ENCODE data around the gene ACTL8. TPM values are rescaled to one million over a fixed set of nuclear protein-coding genes. Genes with fewer than 3 reads are reported as not detected.

Gene ACTL8
- total and polyA plus RNA-seq, 12 donors = not detected

GRCh38 chr1:17795081-17795809, 40.1 kb downstream of the ACTL8 start:
- intact Hi-C loops (cut with DNase I) = no loop called here
- Histone ChIP-seq H3K27me3 (peaks cover 0 to 58% (median 30%) of the 10 kb centered on the region in 7 donors), H3K36me3 (no peaks in the 10 kb centered on the region), H3K9me3 (no peaks in the 10 kb centered on the region), H3K4me1 (peaks cover 0 to 5% (median 0%) of the 10 kb centered on the region in 9 donors), H3K4me3 (no peak overlapping the region), H3K27ac (no peak overlapping the region)
- TF ChIP-seq, protein P1, sequence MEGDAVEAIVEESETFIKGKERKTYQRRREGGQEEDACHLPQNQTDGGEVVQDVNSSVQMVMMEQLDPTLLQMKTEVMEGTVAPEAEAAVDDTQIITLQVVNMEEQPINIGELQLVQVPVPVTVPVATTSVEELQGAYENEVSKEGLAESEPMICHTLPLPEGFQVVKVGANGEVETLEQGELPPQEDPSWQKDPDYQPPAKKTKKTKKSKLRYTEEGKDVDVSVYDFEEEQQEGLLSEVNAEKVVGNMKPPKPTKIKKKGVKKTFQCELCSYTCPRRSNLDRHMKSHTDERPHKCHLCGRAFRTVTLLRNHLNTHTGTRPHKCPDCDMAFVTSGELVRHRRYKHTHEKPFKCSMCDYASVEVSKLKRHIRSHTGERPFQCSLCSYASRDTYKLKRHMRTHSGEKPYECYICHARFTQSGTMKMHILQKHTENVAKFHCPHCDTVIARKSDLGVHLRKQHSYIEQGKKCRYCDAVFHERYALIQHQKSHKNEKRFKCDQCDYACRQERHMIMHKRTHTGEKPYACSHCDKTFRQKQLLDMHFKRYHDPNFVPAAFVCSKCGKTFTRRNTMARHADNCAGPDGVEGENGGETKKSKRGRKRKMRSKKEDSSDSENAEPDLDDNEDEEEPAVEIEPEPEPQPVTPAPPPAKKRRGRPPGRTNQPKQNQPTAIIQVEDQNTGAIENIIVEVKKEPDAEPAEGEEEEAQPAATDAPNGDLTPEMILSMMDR (IDR thresholded peaks at IDR 0.05) = no peak
- ATAC-seq = no peak
- no peak for DNase-seq
- 61 to 68% methylated on average over 15 of the region's 15 CpGs for WGBS, 2 donors

- H3K4me1 ChIP-seq = peaks cover 0 to 5% (median 0%) of the 10 kb centered on the region in 9 donors
- no peaks in the 10 kb centered on the region for H3K9me3 ChIP-seq
- peaks cover 0 to 58% (median 30%) of the 10 kb centered on the region in 7 donors for H3K27me3 ChIP-seq
- TF ChIP-seq, protein P1 (IDR thresholded peaks at IDR 0.05) = no peak
- H3K4me3 ChIP-seq = no peak overlapping the region
- ATAC-seq = no peak
- no peaks in the 10 kb centered on the region for H3K36me3 ChIP-seq
- WGBS, 2 donors = 74% methylated on average over 10 of the region's 10 CpGs
- intact Hi-C loops (cut with DNase I) = no loop called here
- DNase-seq = no peak
- no peak overlapping the region for H3K27ac ChIP-seq
Observed at GRCh38 chr1:17795836-17796645, 40.9 kb downstream of the ACTL8 start.

DNA sequence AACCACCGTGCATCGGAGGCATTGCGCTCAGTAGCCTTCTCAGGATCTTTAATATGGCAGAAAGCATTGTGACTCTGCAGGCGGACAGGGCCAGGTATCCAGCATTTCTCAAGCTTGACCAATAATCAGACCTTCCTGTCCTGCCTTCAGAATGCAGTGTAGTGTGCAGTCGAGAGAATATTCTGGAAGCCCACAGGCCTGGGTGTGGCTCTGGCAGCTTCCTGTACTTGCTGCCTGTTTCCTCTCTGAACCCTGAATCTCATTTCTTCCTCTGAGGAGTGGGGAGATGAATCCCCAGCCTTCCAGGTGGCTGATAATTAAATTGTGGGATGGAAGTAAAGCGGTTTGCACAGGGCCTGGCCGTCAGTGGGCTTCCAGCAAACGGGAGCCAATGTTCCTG, 42.3 kb downstream of the ACTL8 start:
- intact Hi-C loops (cut with DNase I) = no loop called here
- DNase-seq (no peak), ATAC-seq (no peak)
- 63 to 67% methylated on average over 8 of the region's 8 CpGs for WGBS, 2 donors
- TF ChIP-seq, protein P1 (IDR thresholded peaks at IDR 0.05) = no peak
- Histone ChIP-seq H3K36me3 (no peaks in the 10 kb centered on the region), H3K4me3 (no peak overlapping the region), H3K27me3 (peaks cover 0 to 53% (median 29%) of the 10 kb centered on the region in 7 donors), H3K4me1 (no peaks in the 10 kb centered on the region), H3K9me3 (no peaks in the 10 kb centered on the region), H3K27ac (no peak overlapping the region)

DNA sequence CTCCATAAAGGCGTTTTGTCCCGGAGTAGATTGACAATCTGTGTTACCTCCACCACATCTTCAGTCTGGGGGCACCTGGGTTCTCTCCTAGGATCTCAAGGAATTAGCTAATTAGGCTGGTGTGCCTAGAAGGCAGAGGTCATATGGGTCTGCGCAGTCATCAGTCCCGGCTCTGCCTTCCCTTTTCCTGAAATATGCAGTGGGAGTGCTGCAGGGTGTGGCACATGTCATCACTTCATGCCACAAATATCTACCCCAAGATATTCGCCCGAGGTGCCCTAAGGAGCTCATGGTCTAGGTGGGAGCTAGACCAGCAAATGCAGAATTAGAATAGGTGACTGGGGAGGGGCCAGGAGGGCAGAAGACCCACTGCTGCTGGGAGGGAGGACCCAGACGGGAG, 42.9 kb downstream of the ACTL8 start:
- intact Hi-C loops (cut with DNase I) = no loop called here
- Histone ChIP-seq H3K4me3 (no peak overlapping the region), H3K27ac (no peak overlapping the region), H3K27me3 (peaks cover 0 to 51% (median 29%) of the 10 kb centered on the region in 7 donors), H3K36me3 (no peaks in the 10 kb centered on the region), H3K4me1 (no peaks in the 10 kb centered on the region), H3K9me3 (no peaks in the 10 kb centered on the region)
- TF ChIP-seq, protein P1 (IDR thresholded peaks at IDR 0.05) = no peak
- WGBS, 2 donors = 43 to 54% methylated on average over 7 of the region's 7 CpGs
- no peak for ATAC-seq
- DNase-seq = no peak

Data from heart right ventricle (tissue), 16 donors.